ENCODE data around the gene CHMP2A. TPM values are rescaled to one million over a fixed set of nuclear protein-coding genes. Genes with fewer than 3 reads are reported as not detected.

Gene CHMP2A
- total and polyA plus RNA-seq, 10 of the 15 experiments (the other 5 are each of a cell fraction or from before 2014, with no cell fraction given): 69.5 to 172 (median 109) TPM

DNA sequence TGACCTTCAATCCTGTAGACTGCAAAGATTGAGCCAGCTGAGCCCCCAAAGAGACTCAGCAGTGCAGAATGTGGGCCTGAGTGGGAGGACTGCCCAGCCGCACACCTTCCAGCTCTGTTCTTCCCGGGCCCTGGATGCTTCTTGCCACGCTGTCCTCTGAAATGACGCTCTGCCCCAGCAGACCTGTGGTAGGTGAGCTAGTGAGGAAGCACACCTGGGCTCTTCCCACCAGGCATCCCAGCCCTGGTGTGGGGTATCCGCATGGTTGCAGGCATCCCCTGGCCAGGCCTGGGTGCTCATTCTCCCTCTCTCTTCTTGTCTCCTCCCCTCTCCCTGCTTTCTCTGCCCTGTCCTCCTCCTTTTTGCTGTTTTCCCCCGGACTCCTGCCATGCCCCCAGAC is 28.1 kb upstream of the CHMP2A start:
- ATAC-seq (no peak), FAIRE-seq (no peak), DNase-seq (ENCODE audit: low read depth, low spot score) (no peak)
- no TSS peak for BruUV-seq (replicated peaks)
- H3K27me3 ChIP-seq (replicated peaks in 1 of 2; ENCODE audit: control insufficient read depth in 2 of 2, insufficient read depth in 2 of 2, low read length in 1 of 2): no peaks in the 10 kb centered on the region
- no peak overlapping the region for H3K4me3 ChIP-seq
- H3K27ac ChIP-seq (ENCODE audit: control insufficient read depth, insufficient read depth): no peak overlapping the region
- no peak for TF ChIP-seq EZH2 (IDR thresholded peaks at IDR 0.05; ENCODE audit: borderline replicate concordance, control insufficient read depth, low read depth, low read length)
- TF ChIP-seq CEBPB (IDR thresholded peaks at IDR 0.05; ENCODE audit: borderline replicate concordance in 1 of 2, low read depth in 2 of 2, low read length in 2 of 2): no peak
- no peak for TF ChIP-seq SP1 (IDR thresholded peaks at IDR 0.05; ENCODE audit: low read depth, low read length)
- no peak for TF ChIP-seq DPF2 (IDR thresholded peaks at IDR 0.05)
- no peak for TF ChIP-seq TCF3 (IDR thresholded peaks at IDR 0.05; ENCODE audit: borderline replicate concordance, insufficient read depth, low read depth, low read length)
- TF ChIP-seq PAX8 (IDR thresholded peaks at IDR 0.05): no peak
- TF ChIP-seq RFX5 (IDR thresholded peaks at IDR 0.05; ENCODE audit: low read depth, low read length): no peak
- TF ChIP-seq RAD51 (IDR thresholded peaks at IDR 0.05): no peak
- TF ChIP-seq BMI1 (IDR thresholded peaks at IDR 0.05; ENCODE audit: borderline replicate concordance): no peak
- TF ChIP-seq LARP7 (IDR thresholded peaks at IDR 0.05): no peak
- TF ChIP-seq CBFB (IDR thresholded peaks at IDR 0.05; ENCODE audit: low read depth): no peak
- no peak for TF ChIP-seq NFXL1 (IDR thresholded peaks at IDR 0.05; ENCODE audit: borderline replicate concordance)
- TF ChIP-seq BCL11A (IDR thresholded peaks at IDR 0.05; ENCODE audit: low read depth, low read length): no peak
- TF ChIP-seq SREBF1 (IDR thresholded peaks at IDR 0.05; ENCODE audit: low read length): no peak
- no peak for TF ChIP-seq FOS (IDR thresholded peaks at IDR 0.05; ENCODE audit: borderline replicate concordance, extremely low read depth, insufficient read length)
- TF ChIP-seq, protein P1, sequence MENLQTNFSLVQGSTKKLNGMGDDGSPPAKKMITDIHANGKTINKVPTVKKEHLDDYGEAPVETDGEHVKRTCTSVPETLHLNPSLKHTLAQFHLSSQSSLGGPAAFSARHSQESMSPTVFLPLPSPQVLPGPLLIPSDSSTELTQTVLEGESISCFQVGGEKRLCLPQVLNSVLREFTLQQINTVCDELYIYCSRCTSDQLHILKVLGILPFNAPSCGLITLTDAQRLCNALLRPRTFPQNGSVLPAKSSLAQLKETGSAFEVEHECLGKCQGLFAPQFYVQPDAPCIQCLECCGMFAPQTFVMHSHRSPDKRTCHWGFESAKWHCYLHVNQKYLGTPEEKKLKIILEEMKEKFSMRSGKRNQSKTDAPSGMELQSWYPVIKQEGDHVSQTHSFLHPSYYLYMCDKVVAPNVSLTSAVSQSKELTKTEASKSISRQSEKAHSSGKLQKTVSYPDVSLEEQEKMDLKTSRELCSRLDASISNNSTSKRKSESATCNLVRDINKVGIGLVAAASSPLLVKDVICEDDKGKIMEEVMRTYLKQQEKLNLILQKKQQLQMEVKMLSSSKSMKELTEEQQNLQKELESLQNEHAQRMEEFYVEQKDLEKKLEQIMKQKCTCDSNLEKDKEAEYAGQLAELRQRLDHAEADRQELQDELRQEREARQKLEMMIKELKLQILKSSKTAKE (IDR thresholded peaks at IDR 0.05; ENCODE audit: low read depth, poor library complexity, severe bottlenecking): no peak
- TF ChIP-seq EGR1 (IDR thresholded peaks at IDR 0.05; ENCODE audit: borderline replicate concordance in 1 of 2, low read depth in 2 of 2, low read length in 2 of 2): no peak
- no peak for TF ChIP-seq MTA3 (IDR thresholded peaks at IDR 0.05; ENCODE audit: borderline replicate concordance, low read length)
- TF ChIP-seq KAT2A (conservative IDR thresholded peaks at IDR 0.05; ENCODE audit: control insufficient read depth, low read depth, low read length): no peak
- TF ChIP-seq, protein P2, sequence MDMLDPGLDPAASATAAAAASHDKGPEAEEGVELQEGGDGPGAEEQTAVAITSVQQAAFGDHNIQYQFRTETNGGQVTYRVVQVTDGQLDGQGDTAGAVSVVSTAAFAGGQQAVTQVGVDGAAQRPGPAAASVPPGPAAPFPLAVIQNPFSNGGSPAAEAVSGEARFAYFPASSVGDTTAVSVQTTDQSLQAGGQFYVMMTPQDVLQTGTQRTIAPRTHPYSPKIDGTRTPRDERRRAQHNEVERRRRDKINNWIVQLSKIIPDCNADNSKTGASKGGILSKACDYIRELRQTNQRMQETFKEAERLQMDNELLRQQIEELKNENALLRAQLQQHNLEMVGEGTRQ (IDR thresholded peaks at IDR 0.05; ENCODE audit: borderline replicate concordance, low read depth, low read length): no peak
- H3K9ac ChIP-seq (ENCODE audit: control insufficient read depth, insufficient read depth, low read length): no peak overlapping the region
- ChIA-PET RAD21 (ENCODE audit: unreplicated experiment) (interaction anchor here (0.6 to 2.2 kb wide), 2 partner anchors 8 to 63 kb away, joined by 3 to 6 read pairs; partner anchors contain the start of gene ZBTB45), POLR2A (interaction anchor here (1.7 kb wide), 1 partner anchor 63 kb away, joined by 4 read pairs; the partner anchor contains the start of gene ZBTB45), CTCF (no interaction called here), SMC1A (ENCODE audit: uncharacterized antibody, unreplicated experiment) (no interaction called here)
- no peak overlapping the region for H3K4me2 ChIP-seq (ENCODE audit: control insufficient read depth, insufficient read depth)
- H4K20me1 ChIP-seq (ENCODE audit: control insufficient read depth, insufficient read depth): no peaks in the 10 kb centered on the region
- H2AFZ ChIP-seq (ENCODE audit: control insufficient read depth, low read depth, low read length): no peak overlapping the region
- intact Hi-C loops (cut with micrococcal nuclease; ENCODE audit: unreplicated experiment) (no loop called here), in situ Hi-C loops (cut with MboI) (no loop called here)
- no peaks in the 10 kb centered on the region for H3K9me3 ChIP-seq (replicated peaks; ENCODE audit: control insufficient read depth, insufficient read depth, low read length)
- peaks cover 0 to 4% of the 10 kb centered on the region in 2 experiments; a peak in 3 of 4 replicates for H3K36me3 ChIP-seq (ENCODE audit: control insufficient read depth in 2 of 2, insufficient read depth in 2 of 2, low read length in 1 of 2)
- peaks cover 3% of the 10 kb centered on the region for H3K79me2 ChIP-seq (ENCODE audit: control insufficient read depth, insufficient read depth, low read length)
- 85% methylated on average over 6 of the region's 6 CpGs for WGBS (ENCODE audit: insufficient coverage, insufficient replicate concordance, low lambda C conversion rate, missing lambda C conversion rate)
- peaks cover 17% of the 10 kb centered on the region for H3K4me1 ChIP-seq (ENCODE audit: control insufficient read depth, insufficient read depth, low read length)

Measured in GM12878 (cell line).